C4-2B (cell line): ENCODE data around the gene OSM.
"Not testable (repeated sequence)": the region's sequence is repeated elsewhere in the genome, so short reads cannot be mapped to it uniquely, and the experiment has no call there.

Experiments used
- ZFX ChIP-seq: fragments of 450-650 bp; IDR thresholded peaks from 2 replicates; pipeline ENCODE4 v1.6.1; 2017
- TF ChIP-seq, protein P1 (sequence below): fragments of 450-650 bp; conservative IDR thresholded peaks from 2 replicates; pipeline ENCODE4 v1.5.1; 2017; ENCODE audit warnings: mild to moderate bottlenecking

DNA sequence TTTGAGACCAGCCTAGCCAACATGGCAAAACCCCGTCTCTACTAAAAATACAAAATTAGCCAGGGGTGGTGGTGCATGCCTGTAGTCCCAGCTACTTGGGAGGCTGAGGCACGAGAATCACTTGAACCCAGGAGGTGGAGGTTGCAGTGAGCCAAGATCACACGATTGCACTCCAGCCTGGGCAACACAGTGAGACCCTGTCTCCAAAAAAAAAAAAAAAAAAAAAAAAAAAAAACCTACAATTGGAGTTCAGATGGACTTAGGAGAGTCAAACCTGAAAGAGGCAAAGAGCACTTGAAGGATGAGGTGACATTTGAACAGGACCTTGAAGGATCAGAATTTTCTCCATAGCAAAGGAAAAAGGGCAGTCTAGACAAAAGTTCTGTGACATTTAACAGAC is 32.3 kb downstream of the OSM start:
- TF ChIP-seq, protein P1, sequence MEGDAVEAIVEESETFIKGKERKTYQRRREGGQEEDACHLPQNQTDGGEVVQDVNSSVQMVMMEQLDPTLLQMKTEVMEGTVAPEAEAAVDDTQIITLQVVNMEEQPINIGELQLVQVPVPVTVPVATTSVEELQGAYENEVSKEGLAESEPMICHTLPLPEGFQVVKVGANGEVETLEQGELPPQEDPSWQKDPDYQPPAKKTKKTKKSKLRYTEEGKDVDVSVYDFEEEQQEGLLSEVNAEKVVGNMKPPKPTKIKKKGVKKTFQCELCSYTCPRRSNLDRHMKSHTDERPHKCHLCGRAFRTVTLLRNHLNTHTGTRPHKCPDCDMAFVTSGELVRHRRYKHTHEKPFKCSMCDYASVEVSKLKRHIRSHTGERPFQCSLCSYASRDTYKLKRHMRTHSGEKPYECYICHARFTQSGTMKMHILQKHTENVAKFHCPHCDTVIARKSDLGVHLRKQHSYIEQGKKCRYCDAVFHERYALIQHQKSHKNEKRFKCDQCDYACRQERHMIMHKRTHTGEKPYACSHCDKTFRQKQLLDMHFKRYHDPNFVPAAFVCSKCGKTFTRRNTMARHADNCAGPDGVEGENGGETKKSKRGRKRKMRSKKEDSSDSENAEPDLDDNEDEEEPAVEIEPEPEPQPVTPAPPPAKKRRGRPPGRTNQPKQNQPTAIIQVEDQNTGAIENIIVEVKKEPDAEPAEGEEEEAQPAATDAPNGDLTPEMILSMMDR, result not testable (repeated sequence)
- not testable (repeated sequence) for TF ChIP-seq ZFX
